Activated T-helper 1 cell treated with anti-CD3 and anti-CD28 coated beads, Interleukin-12 subunit alpha, Interleukin-12 subunit beta, Interleukin-2, Interleukin-4 antibody, amounts not matched to agents 30 ng/mL and 10 ng/mL and 1 ng/mL, durations not matched to agents 14 hours and 24 hours and 36 hours (primary cell): ENCODE results near the gene GOLGA6L2. TPM values are rescaled to one million over a fixed set of nuclear protein-coding genes. Genes with fewer than 3 reads are reported as not detected.

Experiments used
- DNase-seq: peaks from one replicate; pipeline ENCODE4 v3.0.0; 2021; ENCODE audit warnings: low spot score
- H3K27ac Mint-ChIP-seq: one replicate; pipeline ENCODE4 v1.8.0; 2021; ENCODE audit warnings: mild to moderate bottlenecking, mixed read lengths
- H3K27me3 Mint-ChIP-seq: one replicate; pipeline ENCODE4 v1.8.0; 2022; ENCODE audit warnings: mild to moderate bottlenecking, moderate library complexity, mixed read lengths; ENCODE audit not compliant: insufficient read depth
- H3K36me3 Mint-ChIP-seq: one replicate; pipeline ENCODE4 v1.8.0; 2021; ENCODE audit warnings: low read depth, mixed read lengths
- H3K4me1 Mint-ChIP-seq: one replicate; pipeline ENCODE4 v1.8.0; 2021; ENCODE audit warnings: low read depth, mixed read lengths
- H3K4me3 Mint-ChIP-seq: one replicate; pipeline ENCODE4 v1.8.0; 2021; ENCODE audit warnings: mild to moderate bottlenecking, moderate library complexity, mixed read lengths
- H3K9me3 Mint-ChIP-seq: one replicate; pipeline ENCODE4 v1.8.0; 2021; ENCODE audit warnings: mixed read lengths
- intact Hi-C: fragments of 100-400 bp; cut with micrococcal nuclease; formaldehyde crosslinking; loops from one replicate; pipeline ENCODE4 v1.15.1; 2024
- total RNA-seq: library from RNA; stranded (reverse); gene quantifications from 2 replicates; pipeline ENCODE4 v1.2.3, GENCODE V29; 2022

The GOLGA6L2 gene
- total RNA-seq, 1 donor from 2014 or later = not detected

DNA sequence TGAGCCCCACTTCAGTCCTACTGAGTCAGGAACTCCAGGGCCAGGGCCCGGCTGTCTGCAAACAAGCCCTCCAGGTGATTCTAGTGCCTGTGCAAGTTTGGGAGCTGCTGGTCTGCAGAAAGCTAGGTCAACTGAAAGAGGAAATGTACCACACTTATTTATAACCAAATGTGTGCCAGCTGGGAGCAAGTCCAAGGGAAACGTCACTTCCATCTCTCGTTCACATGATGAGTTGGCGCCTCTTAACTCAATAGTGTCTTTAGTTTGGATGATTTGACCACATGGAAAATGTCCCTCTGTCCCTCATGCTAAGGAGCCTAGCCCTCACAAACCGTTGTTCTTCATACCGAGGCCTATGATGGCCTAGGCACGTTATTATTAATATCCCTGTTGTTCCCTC lies 49.3 kb downstream of the GOLGA6L2 start:
- peaks cover 4% of the 10 kb centered on the region for H3K9me3 Mint-ChIP-seq
- H3K4me3 Mint-ChIP-seq = no peak overlapping the region
- no peak overlapping the region for H3K27ac Mint-ChIP-seq
- no peak for DNase-seq
- H3K27me3 Mint-ChIP-seq = no peaks in the 10 kb centered on the region
- no peaks in the 10 kb centered on the region for H3K36me3 Mint-ChIP-seq
- no peaks in the 10 kb centered on the region for H3K4me1 Mint-ChIP-seq
- intact Hi-C loops = no loop called here

GRCh38 chr15:23395832-23396231 lies 51.2 kb downstream of the GOLGA6L2 start:
- H3K27me3 Mint-ChIP-seq = no peaks in the 10 kb centered on the region
- intact Hi-C loops = no loop called here
- no peaks in the 10 kb centered on the region for H3K9me3 Mint-ChIP-seq
- H3K27ac Mint-ChIP-seq = no peak overlapping the region
- no peaks in the 10 kb centered on the region for H3K4me1 Mint-ChIP-seq
- H3K4me3 Mint-ChIP-seq = no peak overlapping the region
- H3K36me3 Mint-ChIP-seq = no peaks in the 10 kb centered on the region
- no peak for DNase-seq

DNA sequence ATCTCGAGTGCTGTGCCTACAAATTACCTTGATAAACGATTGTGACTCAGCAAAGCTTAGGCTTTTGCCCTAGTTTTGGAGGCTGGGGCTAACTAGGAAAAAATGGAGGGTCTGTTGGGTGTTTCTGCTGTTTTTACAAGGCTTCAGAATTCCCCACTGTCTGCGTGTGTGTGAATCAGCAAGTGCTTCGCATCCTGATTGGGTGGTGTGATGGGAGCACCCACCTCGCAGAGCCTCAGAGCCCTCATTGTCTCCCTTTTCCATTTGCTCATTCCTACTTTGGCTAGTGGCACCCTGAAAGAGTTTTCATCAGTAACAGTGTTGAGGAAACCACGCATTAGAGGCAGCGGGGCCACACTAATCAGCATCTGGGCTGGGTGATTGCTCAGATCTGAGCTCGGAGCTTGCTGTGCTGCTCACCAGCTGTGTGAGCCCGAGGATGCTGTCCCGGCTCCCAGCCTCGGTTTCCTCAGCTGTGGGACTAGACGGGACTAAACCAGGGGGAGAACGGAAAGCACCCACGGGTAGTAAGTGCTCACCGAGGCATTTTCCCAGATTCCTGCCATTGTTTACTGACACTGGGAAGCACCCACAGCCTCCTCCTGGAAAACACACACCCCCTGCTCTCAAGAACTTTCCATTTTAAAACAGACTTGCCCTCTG lies 51.9 kb downstream of the GOLGA6L2 start:
- Mint-ChIP-seq H3K27me3 (no peaks in the 10 kb centered on the region), H3K27ac (no peak overlapping the region), H3K9me3 (no peaks in the 10 kb centered on the region), H3K36me3 (no peaks in the 10 kb centered on the region), H3K4me1 (no peaks in the 10 kb centered on the region), H3K4me3 (no peak overlapping the region)
- intact Hi-C loops = no loop called here
- no peak for DNase-seq

Other genes starting within 250 kb of the GOLGA6L2 start
- not detected in 2 replicates for gene GOLGA6L26, start 113.0 kb downstream of the GOLGA6L2 start, total RNA-seq
- gene GOLGA8S, start 92.5 kb downstream of the GOLGA6L2 start, total RNA-seq = 0.08 and 0.15 TPM in 2 replicates
- 1.7 and 2.1 TPM in 2 replicates for gene MKRN3, start 118.4 kb upstream of the GOLGA6L2 start, total RNA-seq
- not detected in 2 replicates for gene MAGEL2, start 200.6 kb upstream of the GOLGA6L2 start, total RNA-seq
- 3.0 and 3.9 TPM in 2 replicates for gene NDN, start 240.1 kb upstream of the GOLGA6L2 start, total RNA-seq